NOMO-1 treated with DMSO at 0.1 percent for 48 hours (cell line): ENCODE data around the gene PRKCB.
"Not testable (repeated sequence)": the region's sequence is repeated elsewhere in the genome, so short reads cannot be mapped to it uniquely, and the experiment has no call there.

Experiments
- DNase-seq: peaks from one replicate; lab custom pipeline; 2025; ENCODE audit not compliant: unreplicated experiment; lab: John Stamatoyannopoulos, UW

Gene PRKCB

DNA sequence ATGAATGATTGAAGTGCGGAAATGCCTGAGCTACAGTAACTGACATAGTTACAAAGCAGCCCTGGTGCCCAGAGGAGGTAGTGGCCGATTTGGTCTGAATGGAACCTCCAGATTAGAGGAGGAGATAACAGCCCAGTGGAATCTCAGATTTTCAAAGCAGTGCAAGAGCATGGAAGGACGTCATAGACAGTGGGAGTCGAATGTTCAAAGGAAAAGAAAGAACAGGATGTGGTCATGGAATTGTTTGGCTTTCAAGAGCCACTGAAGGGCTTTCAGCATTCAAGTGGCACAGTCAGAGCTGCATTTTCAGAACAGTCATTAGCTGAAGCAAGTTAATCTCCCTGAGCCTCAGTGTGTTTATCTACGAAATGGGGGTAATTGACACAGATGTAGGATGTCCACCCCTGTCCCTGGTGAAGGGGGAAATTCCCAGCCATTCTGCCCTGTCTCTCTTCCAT, 315.7 kb downstream of the PRKCB start:
- DNase-seq: no peak

DNA sequence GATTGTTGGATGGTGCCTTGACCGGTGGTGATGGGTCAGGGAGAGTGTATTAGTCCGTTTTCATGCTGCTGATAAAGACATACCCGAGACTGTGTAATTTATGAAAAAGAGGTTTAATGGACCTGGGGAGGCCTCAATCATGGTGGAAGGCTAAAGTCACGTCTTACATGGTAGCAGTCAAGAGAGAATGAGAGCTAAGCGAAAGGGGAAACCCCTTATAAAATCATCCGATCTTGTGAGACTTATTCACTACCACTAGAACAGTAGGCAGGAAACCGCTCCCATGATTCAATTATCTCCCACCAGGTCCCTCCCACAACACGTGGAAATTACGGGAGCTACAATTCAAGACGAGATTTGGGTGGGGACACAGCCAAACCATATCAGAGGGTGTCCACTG, 316.3 kb downstream of the PRKCB start:
- not testable (repeated sequence) for DNase-seq

DNA sequence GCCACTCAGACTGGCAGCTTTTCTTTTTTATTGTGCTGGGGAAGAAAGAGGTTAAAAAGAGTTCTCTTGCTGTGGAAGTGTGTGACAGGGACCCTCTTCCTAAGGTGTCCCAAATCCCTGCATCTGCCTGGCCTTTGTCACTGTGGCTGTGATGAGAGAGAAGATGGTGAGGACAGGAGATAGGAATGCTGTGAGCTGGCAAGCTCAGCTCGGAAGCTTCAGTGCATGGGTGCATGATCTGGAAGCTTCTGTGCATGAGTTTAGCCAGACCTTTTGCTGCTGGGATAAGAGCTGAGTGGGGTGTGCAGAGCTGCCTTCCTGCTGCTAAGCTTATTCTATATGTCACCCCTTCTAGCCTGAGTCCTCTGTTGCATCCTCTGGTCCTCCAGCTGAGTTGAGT, 317.0 kb downstream of the PRKCB start:
- no peak for DNase-seq

GRCh38 chr16:24156777-24157176, 321.0 kb downstream of the PRKCB start:
- DNase-seq: no peak

- DNase-seq: no peak
Measured at GRCh38 chr16:24163935-24164334, 328.2 kb downstream of the PRKCB start.

GRCh38 chr16:24164416-24164815, 328.6 kb downstream of the PRKCB start:
- no peak for DNase-seq

GRCh38 chr16:24165273-24165672, 329.5 kb downstream of the PRKCB start:
- DNase-seq: no peak

- no peak for DNase-seq
Measured at GRCh38 chr16:24166661-24167528, 331.1 kb downstream of the PRKCB start.

DNA sequence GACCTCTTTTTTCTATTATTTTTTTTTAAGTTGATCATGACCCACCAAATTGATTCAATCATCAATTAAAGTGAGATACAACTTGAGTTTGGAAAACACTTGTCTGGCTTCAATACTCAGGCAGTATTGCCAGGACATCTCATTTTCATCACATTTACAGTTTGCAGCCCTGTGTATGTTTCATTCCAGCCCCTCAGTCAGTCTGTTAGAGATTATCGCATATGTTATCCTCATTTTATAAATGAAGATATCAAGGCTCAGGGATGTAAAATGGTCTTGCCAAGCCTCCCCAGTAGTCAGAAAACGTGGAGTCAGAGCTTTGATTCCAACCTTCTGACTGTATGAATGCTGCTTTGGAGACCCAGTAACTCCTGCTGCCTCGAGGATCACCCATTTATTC, 333.1 kb downstream of the PRKCB start:
- DNase-seq: no peak

DNA sequence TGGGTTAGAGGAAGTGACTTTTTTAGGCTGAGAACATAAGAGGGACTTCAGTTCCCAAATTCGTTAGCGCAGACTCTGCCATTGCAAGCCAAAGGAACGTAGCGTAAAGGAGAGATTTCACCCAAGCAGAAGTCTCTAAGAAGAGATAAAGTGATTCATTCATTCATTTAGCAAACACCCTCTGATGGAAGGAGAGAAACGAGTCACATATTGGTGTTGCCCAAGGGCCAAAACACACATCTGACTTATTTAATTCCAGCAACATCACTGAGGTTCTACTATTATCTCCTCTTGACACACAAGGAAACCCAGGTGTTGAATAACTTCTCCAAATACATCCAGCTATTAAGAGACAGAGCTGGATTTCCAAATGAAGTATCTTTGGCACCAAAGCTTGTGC, 334.6 kb downstream of the PRKCB start:
- DNase-seq: no peak

DNA sequence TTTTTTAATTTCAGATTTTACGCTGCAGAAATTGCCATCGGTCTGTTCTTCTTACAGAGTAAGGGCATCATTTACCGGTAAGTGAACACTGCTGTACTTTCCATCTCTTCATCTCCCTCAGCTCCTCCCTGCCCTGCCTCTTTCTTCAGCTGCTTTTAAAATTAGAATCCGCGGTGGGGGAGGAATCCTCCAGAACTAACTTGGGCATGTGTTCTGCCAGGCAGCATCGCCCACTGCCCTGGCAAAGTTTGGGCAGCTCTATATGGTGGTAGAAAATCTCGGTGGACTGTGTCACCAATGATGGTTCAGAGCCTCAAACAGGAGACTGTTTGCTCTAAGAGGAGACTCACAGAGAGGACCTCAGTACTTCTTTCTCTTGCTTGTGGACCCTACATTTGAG, 338.7 kb downstream of the PRKCB start:
- DNase-seq: no peak

DNA sequence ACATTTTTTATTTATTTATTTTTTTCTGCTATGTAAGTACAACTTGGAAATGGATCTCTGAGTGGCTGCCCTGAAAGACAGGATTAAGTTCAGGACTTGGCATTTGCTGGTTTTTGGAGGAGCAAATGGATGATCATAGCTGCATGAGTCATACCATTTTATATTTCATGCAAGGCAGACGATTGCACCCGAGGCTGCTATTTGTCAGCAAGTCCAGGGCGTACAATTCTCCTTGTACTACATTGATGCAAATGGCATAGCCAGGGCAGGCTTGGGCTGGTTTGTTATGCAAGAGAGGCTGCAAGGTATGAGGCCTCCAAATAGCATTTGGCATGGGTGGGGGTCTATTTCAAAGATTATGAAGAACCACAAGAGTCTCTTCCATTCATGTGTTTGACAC, 339.2 kb downstream of the PRKCB start:
- DNase-seq: no peak

DNA sequence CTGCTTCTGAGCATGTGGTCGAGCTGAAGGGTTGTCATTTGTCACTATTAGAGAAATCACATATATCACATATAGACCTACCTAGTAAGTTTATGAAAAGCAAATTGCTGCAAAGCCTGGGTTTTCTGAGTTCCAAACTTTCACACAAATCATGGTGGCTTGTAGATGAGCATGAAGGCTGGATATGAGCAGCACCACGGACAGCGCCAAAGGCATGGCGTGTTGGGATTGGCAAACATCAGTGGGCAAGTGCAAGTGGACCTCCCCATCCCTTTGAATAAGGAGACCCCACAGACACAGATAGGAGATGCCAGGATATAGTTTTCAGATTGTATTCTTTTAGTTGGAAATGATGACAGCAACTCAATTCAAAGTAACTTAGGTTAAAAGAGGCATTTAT, 342.7 kb downstream of the PRKCB start:
- DNase-seq: no peak

GRCh38 chr16:24180451-24180850, 344.7 kb downstream of the PRKCB start:
- DNase-seq: no peak

GRCh38 chr16:24188021-24188542, 352.3 kb downstream of the PRKCB start:
- DNase-seq: no peak

DNA sequence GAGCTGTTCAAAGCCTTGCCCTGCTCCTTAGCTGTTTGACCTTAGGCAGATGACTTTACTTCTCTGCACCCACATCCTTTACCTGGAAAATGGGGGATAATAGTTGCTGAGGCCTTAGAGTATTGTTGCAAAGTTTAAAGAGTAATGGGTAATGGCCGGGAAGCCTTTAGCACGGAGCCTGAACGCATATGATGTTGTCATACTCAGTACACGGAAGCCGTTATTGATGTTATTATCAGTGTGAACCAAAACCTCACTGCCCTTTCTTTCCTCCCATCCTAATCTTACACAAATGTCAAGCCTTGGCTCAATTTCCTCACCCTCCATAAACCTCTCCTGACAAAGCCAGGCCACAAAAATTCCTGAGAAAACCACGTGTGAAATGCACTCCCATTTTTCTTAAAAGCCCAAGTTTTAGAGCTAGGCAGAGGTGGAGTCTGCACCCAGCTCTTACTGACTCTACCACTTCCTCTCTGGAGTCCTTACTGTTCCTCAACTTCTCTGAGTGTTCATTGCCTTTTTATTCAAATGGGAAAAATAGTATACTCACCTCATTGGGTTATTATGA, 353.1 kb downstream of the PRKCB start:
- DNase-seq: no peak

GRCh38 chr16:24189941-24190340, 354.2 kb downstream of the PRKCB start:
- DNase-seq: no peak

DNA sequence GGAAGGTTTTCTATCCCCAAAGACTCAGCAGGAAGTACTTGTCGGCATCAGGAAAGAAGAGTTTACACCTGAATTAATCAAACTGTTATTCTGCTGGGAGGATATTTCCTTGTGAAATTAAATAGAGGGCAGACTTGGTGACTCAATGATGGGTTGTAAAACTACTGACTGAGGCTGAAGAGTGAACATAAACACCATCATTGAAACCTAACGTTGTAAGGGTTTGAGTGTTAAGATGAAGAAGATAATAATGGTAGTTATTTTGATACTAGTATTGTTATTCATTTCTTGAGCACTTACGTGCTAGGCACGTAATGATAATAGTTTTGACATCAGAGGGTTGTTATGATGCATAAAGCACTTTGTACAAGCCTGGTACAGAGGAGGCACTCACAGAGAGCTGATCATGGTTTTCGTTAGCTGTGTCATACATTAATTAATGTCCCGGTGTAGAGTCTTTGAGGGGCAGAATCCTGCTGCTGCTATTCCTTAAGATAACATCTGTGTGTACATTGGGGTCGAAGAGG, 356.2 kb downstream of the PRKCB start:
- DNase-seq: no peak

- no peak for DNase-seq
Measured at GRCh38 chr16:24195221-24195620, 359.4 kb downstream of the PRKCB start.

GRCh38 chr16:24198807-24199533, 363.2 kb downstream of the PRKCB start:
- no peak for DNase-seq

DNA sequence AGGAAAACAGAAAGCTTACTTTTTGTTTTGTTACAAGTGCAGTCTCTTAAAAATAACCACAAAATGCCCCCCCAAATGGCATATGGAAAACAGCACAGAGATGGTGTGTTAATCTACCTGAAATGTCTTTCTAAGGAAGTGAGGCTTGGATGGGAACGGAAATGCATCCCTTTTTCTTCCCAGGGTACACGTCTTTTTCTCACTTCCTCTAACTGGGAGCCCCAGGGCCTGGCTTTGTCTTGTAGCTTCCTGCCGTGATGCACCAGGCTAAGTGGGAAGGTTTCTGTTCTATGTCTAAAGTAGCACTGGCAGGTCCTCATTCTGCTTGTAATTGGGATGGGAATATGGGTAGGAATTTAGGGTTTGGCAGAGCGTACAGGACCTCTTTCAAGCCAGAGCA, 367.9 kb downstream of the PRKCB start:
- no peak for DNase-seq
